ENCODE data around the gene TRMT44.
"Not testable (repeated sequence)": the region's sequence is repeated elsewhere in the genome, so short reads cannot be mapped to it uniquely, and the experiment has no call there.

Gene TRMT44

DNA sequence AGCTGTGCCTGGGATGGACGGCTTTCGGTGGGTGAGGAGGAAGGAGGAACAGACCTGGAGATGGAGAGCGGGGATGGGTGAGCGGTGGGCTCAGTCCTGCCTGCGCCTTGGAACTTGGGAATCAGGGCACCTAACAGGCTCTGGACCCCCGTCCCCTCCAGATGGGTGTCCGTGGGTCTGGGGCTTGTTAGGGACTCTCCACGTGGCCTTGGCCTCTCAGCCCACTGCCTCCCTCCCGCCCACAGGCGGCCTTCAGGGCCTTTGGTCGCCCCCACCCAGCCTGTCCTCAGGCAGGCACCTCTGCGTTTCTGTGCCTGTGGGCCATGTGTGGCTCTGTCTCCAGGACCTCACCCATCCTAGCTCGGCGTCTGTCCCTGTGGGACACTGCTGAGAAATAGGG lies 29.0 kb downstream of the TRMT44 start:
- DNase-seq (ENCODE audit: low spot score): no peak

DNA sequence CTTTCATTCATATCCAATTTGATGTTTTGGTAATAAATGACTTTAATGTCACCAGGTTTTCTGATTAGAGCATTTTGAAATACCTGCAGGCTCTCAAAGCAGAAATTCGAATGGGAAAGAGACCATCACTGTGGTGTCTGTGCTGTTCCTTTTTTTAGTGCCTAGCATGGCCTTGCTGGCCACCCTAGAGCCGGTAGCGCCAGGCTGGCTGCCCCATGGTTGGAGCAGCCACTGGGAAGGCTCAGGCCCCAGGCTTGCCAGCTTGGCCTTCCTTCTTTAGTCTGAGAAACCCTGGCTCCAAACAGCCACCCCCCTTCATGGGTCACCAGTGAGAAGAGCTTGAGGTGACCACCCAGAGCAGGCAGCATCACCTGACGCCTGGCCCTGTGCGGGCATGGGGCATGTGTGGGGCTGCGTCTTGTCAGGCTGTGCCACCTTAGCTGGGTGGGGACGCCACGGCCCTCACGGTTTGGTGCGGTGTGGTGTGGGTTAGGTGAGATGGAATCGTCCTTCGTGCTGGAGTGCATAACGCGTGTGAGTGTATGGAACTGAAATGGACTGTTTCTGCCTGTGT lies 30.0 kb downstream of the TRMT44 start:
- no peak for DNase-seq (ENCODE audit: low spot score)

DNA sequence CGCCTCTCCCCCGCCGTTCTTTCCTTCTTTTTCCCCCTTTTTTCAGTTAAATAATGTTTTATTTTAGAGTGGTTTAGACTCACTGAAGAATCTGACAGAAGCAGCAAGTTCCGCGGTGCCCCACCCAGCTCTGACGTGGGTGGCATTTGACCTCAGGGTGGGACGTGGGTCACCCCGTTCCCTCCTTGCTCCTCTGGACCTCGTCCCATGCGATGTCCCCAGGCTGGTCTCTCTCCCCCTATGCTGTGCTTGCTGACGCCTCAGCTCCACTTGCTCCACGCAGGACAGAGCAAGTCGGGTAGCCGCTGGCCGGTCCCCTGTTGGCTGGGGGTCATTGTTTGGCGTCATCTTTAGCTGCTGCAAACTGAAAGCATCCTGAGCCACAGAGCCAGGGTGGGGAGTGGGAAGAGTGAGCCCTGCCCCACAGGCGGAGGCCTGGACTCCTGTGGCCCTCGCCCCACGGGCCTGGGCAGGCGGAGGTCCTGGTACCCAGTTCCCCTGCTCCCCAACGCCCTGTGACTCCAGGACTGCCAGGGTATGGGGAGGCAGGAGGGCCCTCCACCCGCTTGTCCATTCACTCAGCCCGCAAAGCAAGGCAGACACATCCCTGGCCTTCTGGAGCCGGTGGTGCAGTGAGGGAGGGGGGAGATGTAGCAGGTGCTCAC lies 30.8 kb downstream of the TRMT44 start:
- DNase-seq (ENCODE audit: low spot score): no peak

DNA sequence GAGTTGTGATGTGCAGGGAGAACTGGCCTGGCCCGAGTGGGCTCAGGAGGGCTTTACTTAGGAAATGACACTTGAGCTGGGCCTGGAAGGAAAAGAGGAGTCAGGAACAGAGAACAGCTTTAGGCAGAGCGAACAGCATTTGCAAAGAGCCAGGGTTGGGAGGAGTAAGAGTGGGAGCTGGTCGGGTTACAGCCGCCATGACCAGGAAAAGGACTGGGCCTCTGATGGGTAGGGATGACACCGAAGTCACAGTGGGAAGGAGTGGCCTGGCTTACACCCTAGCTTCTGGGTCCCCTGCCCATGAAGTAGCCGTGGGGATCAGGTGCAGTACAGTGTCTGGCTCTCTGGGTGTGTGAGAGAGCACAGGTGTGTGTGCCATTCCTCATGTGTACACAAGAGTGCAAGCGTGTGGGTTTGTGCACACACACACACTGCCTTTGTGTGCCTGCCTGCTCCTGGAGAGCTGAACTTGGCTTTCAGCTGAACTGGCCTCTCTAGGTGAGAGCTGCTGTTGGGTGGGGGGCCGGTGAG lies 31.6 kb downstream of the TRMT44 start:
- no peak for DNase-seq (ENCODE audit: low spot score)

DNA sequence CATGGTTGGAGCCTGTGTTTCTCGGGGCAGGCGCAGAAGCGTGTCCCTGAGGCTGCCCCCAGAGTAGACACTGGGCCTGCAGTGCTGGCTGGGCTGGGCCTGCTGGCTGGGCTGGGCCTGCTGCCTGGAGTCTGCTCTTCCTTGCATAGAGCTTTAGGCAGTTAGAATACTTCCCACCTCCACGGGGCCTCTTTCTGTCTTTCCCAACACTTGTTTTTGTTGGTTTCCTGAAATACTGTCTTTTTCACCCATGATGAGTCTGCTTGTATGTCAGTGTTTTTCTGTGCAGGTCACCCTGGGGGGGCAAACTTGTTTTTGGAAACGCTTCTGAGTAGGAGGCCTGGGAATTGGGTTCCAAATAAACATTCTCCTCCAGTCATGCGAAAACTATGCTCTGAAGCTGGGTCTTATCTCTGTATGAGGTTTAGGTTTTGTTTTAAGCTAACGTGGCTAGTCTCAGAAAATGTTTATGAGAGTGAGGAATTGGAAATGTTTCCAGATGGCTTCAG lies 32.2 kb downstream of the TRMT44 start:
- DNase-seq (ENCODE audit: low spot score): no peak

DNA sequence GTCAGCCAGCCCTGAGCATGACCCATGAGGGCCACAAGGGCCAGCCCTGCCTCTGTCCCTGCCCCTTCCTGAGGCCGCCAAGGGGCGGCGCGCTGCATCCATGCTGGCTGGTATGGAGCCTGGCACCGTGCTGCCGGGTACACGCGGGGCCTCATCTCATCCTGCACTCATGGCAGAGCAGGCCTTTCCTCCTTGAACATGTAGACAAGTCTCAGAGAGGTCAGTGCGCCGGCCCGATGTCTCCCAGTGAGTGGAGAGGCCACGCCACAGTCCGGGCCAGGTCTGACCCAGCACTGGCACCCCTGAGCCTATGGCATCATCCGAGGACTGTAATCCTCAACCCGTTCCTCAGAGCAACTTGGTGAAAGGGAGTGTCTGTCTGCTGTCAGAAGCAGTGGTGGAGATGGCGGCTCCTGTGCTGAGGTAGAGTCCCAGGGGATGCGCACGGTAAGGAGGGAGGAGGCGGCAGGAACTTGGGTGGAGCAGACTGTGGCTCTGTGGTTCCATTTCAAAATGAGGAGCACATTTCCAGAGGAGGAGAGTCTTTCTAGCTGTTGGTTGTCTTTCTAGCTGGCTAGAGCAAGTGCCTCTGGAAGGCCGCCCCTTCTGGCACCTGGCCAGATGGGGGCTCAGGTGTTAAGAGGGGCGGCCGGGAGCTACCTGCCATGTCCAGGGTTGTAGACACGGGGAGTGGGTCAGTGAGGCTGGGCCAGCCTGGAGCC lies 32.8 kb downstream of the TRMT44 start:
- DNase-seq (ENCODE audit: low spot score): no peak

DNA sequence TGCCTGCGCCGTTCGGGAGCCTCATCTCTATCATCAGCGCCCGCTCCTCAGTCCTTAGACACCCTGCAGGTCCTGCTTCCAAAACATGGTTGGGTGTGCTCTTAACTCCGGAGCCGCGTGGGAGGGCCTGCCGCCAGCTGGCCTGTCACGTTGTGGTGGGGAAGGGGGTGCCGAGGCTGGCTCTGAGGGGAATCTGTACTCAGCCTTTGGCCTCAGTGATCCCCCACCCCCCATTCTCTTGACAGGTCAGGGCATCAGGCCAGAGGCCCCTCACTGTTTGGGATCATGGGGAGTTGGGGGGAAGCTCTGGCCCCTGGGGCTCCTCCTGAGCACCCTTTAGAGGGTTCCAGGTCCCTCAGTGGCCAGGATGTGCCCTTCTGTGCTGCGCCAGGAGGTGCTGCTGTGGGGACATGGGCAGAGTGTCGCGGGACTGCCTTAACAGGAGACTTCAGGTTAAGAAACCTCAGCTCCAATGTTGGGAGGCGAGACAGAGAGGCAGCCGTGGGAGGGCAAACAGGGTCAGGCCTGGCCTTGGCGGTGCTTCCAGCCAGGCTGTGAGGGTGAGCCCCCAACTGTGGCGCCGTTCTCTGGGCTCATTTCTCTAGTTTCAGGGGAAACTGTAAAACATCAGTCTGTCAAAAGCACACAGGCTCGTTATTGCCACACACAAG lies 33.5 kb downstream of the TRMT44 start:
- no peak for DNase-seq (ENCODE audit: low spot score)

DNA sequence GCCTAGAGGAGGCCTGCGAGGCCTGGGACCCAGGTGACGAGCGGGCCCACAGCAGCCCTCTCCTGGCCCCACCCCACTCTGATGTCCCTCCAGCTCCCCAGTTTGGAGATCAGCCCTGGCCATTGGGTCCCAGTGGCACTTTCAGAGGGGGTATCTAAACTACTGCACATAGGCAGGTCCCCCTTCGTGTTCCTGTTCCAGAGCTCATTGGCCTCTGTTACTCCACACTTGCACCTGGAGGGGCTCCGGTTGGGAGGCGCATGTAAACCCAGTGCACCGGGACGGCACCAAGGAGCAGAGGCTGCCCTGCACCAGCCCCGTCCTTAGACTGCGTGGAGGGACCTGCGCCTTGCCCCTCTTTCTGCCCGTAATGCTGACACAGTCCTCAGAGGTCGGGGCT lies 34.3 kb downstream of the TRMT44 start:
- no peak for DNase-seq (ENCODE audit: low spot score)

DNA sequence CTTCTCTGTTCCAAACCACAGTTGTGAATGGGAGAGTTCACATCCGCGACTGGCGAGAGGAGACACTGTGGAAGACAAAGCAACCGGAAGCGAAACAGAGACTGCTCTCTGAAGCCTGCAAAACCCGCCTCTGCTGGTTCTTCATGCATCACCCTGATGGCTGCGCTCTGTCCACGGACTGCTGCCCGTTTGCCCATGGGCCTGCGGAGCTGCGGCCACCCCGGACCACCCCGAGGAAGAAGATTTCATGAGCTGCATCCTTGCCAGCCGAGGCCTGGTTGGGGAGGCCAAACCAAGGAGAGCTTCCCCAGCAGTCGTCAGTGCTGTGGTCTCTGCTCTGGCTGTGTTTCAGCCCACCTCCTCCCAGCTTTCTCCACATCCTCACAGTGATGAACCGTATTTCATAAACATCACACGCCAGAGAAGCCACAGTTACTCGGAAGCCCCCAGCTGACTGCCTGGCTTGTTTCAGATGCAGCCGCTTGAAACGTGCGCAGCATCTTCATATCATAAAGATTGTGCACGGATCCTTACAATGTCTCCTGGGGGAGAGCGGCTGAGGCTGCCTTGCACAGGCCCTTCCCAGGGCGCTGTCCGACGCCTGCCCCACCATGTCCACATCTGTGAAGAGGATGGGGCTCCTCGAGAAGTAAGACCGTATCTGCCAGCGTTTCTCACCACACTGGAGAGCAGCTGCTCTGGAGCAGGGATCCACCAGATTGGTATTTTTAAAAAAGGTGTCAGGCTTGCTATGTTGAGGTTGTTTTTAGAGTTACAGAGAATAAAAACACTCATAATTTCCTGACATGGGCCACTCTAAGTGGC lies 35.4 kb downstream of the TRMT44 start:
- no peak for DNase-seq (ENCODE audit: low spot score)

DNA sequence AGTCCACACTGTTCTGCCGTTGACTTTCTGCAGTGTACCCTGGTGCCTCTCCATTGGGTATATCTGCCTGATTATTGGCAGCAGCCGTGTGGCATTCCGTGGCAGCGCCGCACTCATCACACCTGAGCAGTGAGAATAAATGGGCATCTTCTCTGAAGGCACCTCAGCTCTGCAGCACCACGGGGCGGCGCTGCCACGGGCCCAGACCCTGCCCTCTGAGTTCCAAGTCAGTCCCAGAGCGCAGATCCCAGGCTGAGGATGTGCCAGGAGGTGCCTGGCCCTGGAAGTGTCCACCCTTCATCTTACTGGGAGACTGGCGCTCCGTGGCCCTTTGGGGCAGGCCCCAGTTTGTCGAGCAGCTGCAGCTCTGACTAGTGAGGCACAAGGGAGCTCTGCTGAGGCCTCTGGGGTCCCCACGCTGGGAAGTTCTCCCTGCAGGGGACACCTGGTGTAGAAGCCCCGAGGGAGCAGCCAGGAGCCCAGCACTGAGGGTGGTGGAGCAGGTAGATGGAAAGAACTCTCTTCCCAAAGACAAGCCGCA lies 36.6 kb downstream of the TRMT44 start:
- no peak for DNase-seq (ENCODE audit: low spot score)

DNA sequence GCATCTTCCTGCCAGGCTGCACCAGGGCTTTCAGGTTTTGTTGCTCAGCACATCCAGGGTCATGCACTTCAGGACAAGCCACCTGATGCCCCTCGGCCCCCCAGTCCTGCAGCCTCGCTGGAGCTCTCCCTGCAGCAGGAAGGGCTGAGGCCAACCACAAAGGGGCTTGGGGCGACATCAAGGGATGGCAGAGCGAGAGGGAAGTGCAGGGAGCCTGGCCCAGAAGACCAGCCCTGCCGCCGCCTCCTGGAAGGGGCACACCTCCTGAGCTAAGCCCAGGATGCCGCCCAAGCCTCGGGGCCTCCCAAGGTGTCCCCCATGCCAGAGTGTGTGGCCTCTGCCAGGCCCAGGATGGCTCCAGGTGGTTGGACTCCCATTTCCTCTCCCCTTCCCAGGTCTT lies 37.1 kb downstream of the TRMT44 start:
- DNase-seq (ENCODE audit: low spot score): no peak

DNA sequence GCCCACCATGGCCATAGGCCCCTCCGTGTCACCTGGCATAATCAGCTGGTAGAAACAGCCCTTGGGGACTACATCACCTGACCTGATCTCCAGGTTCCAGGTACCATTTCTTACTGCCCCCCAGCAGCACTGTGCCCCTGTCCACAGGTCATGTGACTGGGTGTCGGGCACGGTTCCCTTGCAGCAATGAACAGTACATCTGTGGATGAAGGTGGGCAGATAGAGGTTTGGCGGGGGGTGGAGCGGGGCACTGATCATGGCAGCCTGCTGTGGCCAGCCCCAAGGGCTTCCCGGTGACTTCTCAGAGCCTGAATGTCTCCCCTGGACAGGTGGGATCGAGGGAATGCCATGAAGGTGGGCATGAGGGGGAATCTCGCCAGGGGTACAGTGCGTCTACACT lies 37.8 kb downstream of the TRMT44 start:
- no peak for DNase-seq (ENCODE audit: low spot score)

DNA sequence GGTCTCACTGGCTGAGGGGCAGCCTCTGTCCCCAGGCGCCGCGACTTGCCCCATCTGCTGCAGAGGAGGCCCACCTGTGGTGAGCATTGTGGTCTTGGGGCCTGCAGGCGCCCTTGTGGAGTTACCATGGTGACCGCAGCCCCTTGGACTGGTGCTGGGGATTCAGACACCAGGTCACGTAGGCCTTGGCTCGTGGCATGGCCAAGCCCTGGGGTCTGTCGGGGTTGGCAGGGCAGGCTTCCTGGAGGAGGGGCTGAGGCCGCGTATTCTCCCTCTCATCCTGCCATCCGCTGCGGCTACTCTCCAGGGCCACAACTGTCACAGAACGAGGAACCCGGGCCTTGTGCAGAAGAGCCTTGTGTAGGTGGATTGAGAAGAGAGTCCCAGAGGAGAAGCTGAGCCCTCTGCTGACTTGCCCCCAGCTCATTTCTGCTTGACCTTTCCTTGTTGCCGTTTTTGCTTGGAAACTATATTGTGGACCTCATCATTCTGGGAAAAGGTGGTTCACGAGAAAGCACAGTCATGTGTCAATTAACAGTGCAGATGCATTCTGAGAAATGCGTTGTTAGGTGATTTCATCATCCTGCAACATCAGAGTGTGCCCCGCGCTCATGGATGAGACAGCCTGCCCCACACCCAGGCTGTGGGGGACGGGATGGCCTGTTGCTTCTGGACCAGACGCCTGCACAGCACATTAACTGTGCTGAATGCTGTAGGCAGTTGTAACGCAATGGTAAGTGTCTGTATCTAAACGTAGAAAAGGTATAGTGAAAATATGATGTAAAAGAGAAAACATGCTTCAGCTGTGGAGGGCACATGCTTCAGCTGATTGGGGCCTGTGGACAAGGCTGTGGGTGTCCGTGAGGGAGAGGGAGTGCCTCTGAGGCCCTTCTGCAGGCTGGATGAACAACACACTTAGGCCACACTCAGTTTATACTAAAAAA lies 38.5 kb downstream of the TRMT44 start:
- no peak for DNase-seq (ENCODE audit: low spot score)

DNA sequence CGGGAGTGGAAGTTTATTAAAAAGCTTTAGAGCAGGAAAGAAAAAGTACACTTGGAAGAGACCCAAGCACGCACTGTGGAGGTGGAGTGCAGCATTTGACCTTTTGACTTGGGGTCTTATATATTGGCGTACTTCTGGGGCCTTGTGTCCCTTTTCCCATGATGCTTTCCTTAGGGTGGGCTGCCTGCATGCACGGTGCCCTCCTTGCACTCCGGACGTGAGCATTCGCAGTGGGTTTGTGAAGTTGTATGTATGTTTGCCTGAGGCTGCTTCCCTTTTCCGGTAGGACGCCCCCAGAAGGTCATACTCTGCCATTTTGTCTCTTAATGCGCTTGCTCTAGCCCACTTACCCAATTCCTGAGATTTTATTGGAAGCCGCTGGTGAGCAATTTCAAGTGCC lies 39.6 kb downstream of the TRMT44 start:
- DNase-seq (ENCODE audit: low spot score): no peak

DNA sequence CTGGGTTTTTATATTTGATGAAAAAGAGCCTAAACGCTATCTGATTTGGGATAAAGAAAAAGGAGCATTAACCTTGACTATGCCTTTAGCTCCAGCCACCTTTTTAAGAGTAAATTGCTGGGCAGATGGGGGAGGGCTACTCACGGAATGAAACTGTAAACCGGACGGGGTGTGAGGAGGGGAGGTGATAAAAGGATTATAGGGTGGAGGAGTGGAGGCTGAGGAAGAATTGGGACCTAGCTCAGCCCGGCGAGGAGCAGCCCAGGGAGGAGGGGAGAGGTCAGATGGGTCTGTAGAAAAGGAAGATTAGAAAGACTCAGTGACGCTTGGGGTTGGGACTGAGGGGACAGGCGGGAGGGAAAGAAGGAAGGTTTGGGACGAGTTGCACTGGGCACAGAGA lies 46.1 kb downstream of the TRMT44 start:
- not testable (repeated sequence) for DNase-seq (ENCODE audit: low spot score)

DNA sequence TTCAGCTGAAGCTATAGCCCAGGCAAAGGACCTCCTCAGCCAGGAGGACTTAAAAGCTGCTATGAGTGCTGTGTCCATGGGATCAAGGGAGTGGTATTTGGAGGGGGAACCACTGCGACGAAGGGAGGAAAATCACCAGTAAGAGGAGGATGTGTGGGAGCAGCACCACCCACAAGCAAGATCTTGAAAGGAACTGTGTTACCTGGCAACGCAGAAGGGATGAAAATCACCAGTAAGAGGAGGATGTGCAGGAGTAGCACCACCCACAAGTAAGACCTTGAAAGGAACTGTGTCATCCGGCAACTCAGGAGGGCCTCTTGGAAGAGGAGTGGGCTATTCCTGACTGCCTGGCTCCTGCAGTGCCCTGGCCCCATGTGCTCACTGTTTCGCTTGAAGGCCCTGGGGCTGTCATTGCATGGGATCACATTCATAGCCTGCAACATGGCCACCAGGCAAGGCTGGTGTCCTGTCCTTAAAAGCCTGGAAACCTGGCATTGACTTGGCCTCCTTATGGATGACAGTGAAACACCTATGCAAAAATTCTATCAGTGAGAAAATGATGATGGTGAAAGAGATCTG lies 48.3 kb downstream of the TRMT44 start:
- DNase-seq (ENCODE audit: low spot score): no peak

DNA sequence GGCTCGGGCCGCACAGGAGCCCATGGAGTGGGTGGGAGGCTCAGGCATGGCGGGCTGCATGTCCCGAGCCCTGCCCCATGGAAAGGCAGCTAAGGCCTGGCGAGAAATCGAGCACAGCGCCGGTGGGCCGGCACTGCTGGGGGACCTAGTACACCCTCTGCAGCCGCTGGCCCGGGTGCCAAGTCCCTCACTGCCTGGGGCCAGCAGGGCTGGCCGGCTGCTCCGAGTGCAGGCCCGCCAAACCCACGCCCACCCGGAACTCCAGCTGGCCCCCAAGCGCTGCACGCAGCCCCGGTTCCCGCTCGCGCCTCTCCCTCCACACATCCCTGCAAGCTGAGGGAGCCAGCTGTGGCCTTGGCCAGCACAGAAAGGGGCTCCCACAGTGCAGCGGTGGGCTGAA lies 50.9 kb downstream of the TRMT44 start:
- DNase-seq (ENCODE audit: low spot score): not testable (repeated sequence)

DNA sequence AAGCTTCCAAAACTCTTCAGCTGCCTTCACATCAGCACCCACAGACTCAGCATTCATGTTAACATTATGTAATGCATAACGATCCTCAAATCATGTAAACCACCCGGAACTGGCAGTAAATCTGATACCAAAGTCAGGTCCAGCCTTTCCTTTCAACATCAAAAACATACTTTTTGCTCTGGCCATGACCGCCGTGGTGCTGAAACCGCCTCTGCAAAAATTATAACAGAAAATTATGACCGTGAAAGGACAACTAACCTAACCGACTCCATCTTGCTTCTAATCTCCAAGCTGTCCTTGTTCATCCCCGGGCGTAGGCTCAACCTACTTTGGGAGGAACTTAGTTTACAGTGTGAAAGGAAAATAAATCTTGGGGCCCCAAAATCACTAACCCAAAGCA lies 51.6 kb downstream of the TRMT44 start:
- DNase-seq (ENCODE audit: low spot score): no peak

DNA sequence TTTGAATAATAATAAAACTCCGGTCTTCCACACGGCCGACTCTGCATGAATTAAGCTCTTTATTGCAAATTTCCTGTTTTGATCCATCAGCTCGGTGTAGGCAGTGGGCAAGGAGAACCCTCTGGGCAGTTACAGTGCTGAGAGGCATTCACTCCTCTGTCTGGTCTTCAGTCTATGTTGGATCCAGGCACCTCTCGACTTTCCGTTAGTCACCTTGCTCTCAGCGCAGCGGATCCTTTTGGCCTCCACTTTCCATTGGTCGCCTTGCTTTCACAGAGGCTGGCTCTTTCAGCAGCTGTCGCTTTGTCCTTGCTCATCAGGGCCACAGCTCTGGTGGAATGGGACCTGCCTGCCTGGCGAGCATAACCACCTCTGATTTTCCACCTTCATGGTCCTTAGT lies 52.9 kb downstream of the TRMT44 start:
- no peak for DNase-seq (ENCODE audit: low spot score)

DNA sequence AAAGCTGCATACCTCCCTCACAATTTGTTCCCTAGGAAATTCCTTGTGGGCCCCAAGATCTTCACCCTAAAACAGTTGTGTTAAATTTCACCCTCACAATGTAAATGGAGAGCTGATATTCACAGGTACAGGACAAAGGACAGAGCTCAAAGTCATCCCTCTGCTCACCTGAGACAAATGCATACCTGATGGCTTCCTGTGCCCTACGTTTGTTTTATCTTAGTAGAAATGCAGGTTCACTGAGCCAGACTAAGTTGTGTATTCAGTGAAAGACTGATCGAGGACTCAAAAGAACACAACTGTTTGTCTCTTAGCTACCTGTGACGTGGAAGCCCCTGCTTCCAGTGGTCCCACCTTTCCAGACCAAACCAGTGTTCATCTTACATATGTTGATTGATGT lies 53.6 kb downstream of the TRMT44 start:
- DNase-seq (ENCODE audit: low spot score): no peak
